SK-N-SH treated with all-trans-retinoic acid at 6 μM for 48 hours (cell line): ENCODE results near the gene TMSB15C.

Experiments used
- ATAC-seq: fragments of 200-7000 bp; cut with Tn5 transposase; 3 replicates; pipeline ENCODE4 v1.9.1; 2020; ENCODE audit warnings: mild to moderate bottlenecking, moderate library complexity
- ARNTL ChIP-seq: fragments of 450-650 bp; formaldehyde crosslinking; IDR thresholded peaks from 2 replicates; pipeline ENCODE4 v1.5.0; 2020; ENCODE audit warnings: low read depth, mild to moderate bottlenecking, moderate library complexity, borderline replicate concordance
- BACH2 ChIP-seq: fragments of 250-450 bp; sonication (Bioruptor Pico); IDR thresholded peaks from 2 replicates; pipeline ENCODE4 v1.9.0; 2021; ENCODE audit warnings: mild to moderate bottlenecking, borderline replicate concordance
- CREB5 ChIP-seq: fragments of 250-450 bp; sonication (Bioruptor Pico); IDR thresholded peaks from 2 replicates; pipeline ENCODE4 v1.5.1; 2020; ENCODE audit warnings: low read depth, mild to moderate bottlenecking, moderate library complexity
- ESRRG ChIP-seq: fragments of 250-450 bp; sonication (Bioruptor Pico); IDR thresholded peaks from 2 replicates; pipeline ENCODE4 v1.6.1; 2021; ENCODE audit warnings: mild to moderate bottlenecking
- GLIS3 ChIP-seq: fragments of 250-450 bp; sonication (Bioruptor Pico); IDR thresholded peaks from 2 replicates; pipeline ENCODE4 v1.5.0; 2020; ENCODE audit warnings: mild to moderate bottlenecking, moderate library complexity
- ISL1 ChIP-seq: fragments of 250-450 bp; sonication (Bioruptor Pico); IDR thresholded peaks from 2 replicates; pipeline ENCODE4 v2.1.2; 2022; ENCODE audit warnings: mild to moderate bottlenecking, moderate library complexity
- OSR1 ChIP-seq: fragments of 250-450 bp; sonication (Bioruptor Pico); IDR thresholded peaks from 2 replicates; pipeline ENCODE4 v1.8.0; 2022; ENCODE audit warnings: moderate library complexity, mild to moderate bottlenecking, inconsistent platforms
- PATZ1 ChIP-seq: fragments of 250-450 bp; sonication (Bioruptor Pico); IDR thresholded peaks from 2 replicates; pipeline ENCODE4 v1.8.0; 2020; ENCODE audit warnings: mild to moderate bottlenecking, moderate library complexity, borderline replicate concordance
- PPARA ChIP-seq: fragments of 250-450 bp; sonication (Bioruptor Pico); IDR thresholded peaks from 2 replicates; pipeline ENCODE4 v1.5.0; 2020; ENCODE audit warnings: mild to moderate bottlenecking, borderline replicate concordance
- RARB ChIP-seq: fragments of 250-450 bp; sonication (Bioruptor Pico); IDR thresholded peaks from 2 replicates; pipeline ENCODE4 v1.8.0; 2021; ENCODE audit warnings: mild to moderate bottlenecking, moderate library complexity
- SNAI2 ChIP-seq: fragments of 250-450 bp; sonication (Bioruptor Pico); IDR thresholded peaks from 2 replicates; pipeline ENCODE4 v1.5.0; 2020; ENCODE audit warnings: mild to moderate bottlenecking, moderate library complexity
- TCF4 ChIP-seq: fragments of 250-450 bp; sonication (Bioruptor Pico); IDR thresholded peaks from 2 replicates; pipeline ENCODE4 v1.8.0; 2021; ENCODE audit warnings: mild to moderate bottlenecking, moderate library complexity, borderline replicate concordance
- TOX ChIP-seq: fragments of 250-450 bp; sonication (Bioruptor Pico); IDR thresholded peaks from 2 replicates; pipeline ENCODE4 v1.8.0; 2021; ENCODE audit warnings: mild to moderate bottlenecking, moderate library complexity, borderline replicate concordance
- ZC3H10 ChIP-seq: fragments of 250-450 bp; sonication (Bioruptor Pico); IDR thresholded peaks from 2 replicates; pipeline ENCODE4 v1.5.1; 2021; ENCODE audit warnings: mild to moderate bottlenecking, moderate library complexity
- ZFP3 ChIP-seq: fragments of 250-450 bp; sonication (Bioruptor Pico); IDR thresholded peaks from 2 replicates; pipeline ENCODE4 v1.5.0; 2020; ENCODE audit warnings: mild to moderate bottlenecking, moderate library complexity
- ZFP30 ChIP-seq: fragments of 450-650 bp; formaldehyde crosslinking; IDR thresholded peaks from 2 replicates; pipeline ENCODE4 v1.5.0; 2022; ENCODE audit warnings: mild to moderate bottlenecking, moderate library complexity
- ZNF565 ChIP-seq: fragments of 450-650 bp; formaldehyde crosslinking; conservative IDR thresholded peaks from 2 replicates; pipeline ENCODE4 v1.5.0; 2020; ENCODE audit warnings: low read depth, mild to moderate bottlenecking, moderate library complexity
- ZNF70 ChIP-seq: fragments of 450-650 bp; formaldehyde crosslinking; IDR thresholded peaks from 2 replicates; pipeline ENCODE4 v1.5.0; 2020; ENCODE audit warnings: mild to moderate bottlenecking, moderate library complexity
- ZNF8 ChIP-seq: fragments of 450-650 bp; formaldehyde crosslinking; IDR thresholded peaks from 2 replicates; pipeline ENCODE4 v1.5.0; 2020; ENCODE audit warnings: mild to moderate bottlenecking, moderate library complexity
- TF ChIP-seq, protein P1 (sequence below): fragments of 250-450 bp; sonication (Bioruptor Pico); IDR thresholded peaks from 2 replicates; pipeline ENCODE4 v1.8.0; 2021; ENCODE audit warnings: low read depth, mild to moderate bottlenecking, moderate library complexity, borderline replicate concordance
- TF ChIP-seq, protein P2 (sequence below): fragments of 250-450 bp; sonication (Bioruptor Pico); IDR thresholded peaks from 2 replicates; pipeline ENCODE4 v1.5.0; 2020; ENCODE audit warnings: mild to moderate bottlenecking, moderate library complexity

The TMSB15C gene

DNA sequence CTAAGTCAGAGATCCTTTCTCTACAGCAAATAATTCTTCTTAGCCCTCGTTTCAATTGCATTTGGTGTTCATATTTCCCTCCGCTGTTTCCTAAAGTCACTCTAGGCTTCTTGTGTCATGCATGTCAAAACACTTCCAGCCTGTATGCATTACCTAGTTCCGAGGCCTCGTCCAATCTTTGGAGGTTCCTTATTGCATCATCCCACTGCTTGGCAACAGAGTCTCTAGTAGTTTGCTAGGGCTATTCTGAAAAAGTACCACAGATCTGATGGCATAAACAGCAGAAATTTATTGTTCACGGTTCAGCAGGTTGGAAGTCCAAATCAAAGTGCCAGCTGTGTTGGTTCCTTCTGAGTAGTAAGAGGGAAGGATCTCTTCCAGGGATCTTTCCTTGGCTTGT lies 30.4 kb downstream of the TMSB15C start:
- ATAC-seq: no peak

DNA sequence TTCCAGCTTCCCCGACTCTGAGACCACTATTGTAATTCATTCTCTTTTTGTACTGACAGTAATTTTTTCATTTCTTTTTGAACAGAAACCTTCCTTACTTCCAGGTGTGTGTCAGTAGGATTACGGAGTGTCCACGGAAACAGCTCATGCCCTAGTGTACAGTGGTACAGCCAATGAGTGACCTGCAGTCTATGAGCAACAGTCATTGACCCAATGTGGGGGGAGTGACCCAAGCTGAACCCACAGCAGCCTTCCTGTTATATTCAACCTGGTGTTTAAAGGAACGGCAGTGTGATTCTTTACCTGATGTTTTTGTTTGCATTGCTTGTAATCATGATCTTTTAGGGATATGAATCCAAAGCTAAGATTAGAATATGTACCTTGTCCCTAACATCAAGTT lies 35.0 kb downstream of the TMSB15C start:
- ATAC-seq: no peak
- TF ChIP-seq PATZ1 (no peak), ZNF70 (no peak), ZNF8 (CRISPR knock-in tag) (no peak), TCF4 (no peak), ZFP30 (CRISPR knock-in tag) (no peak), ESRRG (CRISPR knock-in tag) (no peak), ZFP3 (CRISPR knock-in tag) (no peak), ZNF565 (CRISPR knock-in tag) (no peak), OSR1 (no peak), ZC3H10 (no peak), TOX (CRISPR knock-in tag) (no peak), CREB5 (CRISPR knock-in tag) (no peak), RARB (CRISPR knock-in tag) (no peak)
- TF ChIP-seq, protein P1, sequence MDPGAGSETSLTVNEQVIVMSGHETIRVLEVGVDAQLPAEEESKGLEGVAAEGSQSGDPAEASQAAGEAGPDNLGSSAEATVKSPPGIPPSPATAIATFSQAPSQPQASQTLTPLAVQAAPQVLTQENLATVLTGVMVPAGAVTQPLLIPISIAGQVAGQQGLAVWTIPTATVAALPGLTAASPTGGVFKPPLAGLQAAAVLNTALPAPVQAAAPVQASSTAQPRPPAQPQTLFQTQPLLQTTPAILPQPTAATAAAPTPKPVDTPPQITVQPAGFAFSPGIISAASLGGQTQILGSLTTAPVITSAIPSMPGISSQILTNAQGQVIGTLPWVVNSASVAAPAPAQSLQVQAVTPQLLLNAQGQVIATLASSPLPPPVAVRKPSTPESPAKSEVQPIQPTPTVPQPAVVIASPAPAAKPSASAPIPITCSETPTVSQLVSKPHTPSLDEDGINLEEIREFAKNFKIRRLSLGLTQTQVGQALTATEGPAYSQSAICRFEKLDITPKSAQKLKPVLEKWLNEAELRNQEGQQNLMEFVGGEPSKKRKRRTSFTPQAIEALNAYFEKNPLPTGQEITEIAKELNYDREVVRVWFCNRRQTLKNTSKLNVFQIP (CRISPR knock-in tag): no peak

More for the DNA sequence above, 30.4 kb downstream of the TMSB15C start:
- TF ChIP-seq PATZ1 (no peak), PPARA (no peak), ISL1 (CRISPR knock-in tag) (no peak), TCF4 (no peak), ZNF70 (no peak), ZC3H10 (no peak), ZNF8 (CRISPR knock-in tag) (no peak), ZFP3 (CRISPR knock-in tag) (no peak), GLIS3 (CRISPR knock-in tag) (no peak), ARNTL (CRISPR knock-in tag) (no peak), RARB (CRISPR knock-in tag) (no peak), ZNF565 (CRISPR knock-in tag) (no peak), SNAI2 (CRISPR knock-in tag) (no peak), ZFP30 (CRISPR knock-in tag) (no peak), ESRRG (CRISPR knock-in tag) (no peak), BACH2 (no peak), OSR1 (no peak)
- TF ChIP-seq, protein P1 (CRISPR knock-in tag): no peak
- TF ChIP-seq, protein P2, sequence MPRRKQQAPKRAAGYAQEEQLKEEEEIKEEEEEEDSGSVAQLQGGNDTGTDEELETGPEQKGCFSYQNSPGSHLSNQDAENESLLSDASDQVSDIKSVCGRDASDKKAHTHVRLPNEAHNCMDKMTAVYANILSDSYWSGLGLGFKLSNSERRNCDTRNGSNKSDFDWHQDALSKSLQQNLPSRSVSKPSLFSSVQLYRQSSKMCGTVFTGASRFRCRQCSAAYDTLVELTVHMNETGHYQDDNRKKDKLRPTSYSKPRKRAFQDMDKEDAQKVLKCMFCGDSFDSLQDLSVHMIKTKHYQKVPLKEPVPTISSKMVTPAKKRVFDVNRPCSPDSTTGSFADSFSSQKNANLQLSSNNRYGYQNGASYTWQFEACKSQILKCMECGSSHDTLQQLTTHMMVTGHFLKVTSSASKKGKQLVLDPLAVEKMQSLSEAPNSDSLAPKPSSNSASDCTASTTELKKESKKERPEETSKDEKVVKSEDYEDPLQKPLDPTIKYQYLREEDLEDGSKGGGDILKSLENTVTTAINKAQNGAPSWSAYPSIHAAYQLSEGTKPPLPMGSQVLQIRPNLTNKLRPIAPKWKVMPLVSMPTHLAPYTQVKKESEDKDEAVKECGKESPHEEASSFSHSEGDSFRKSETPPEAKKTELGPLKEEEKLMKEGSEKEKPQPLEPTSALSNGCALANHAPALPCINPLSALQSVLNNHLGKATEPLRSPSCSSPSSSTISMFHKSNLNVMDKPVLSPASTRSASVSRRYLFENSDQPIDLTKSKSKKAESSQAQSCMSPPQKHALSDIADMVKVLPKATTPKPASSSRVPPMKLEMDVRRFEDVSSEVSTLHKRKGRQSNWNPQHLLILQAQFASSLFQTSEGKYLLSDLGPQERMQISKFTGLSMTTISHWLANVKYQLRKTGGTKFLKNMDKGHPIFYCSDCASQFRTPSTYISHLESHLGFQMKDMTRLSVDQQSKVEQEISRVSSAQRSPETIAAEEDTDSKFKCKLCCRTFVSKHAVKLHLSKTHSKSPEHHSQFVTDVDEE (CRISPR knock-in tag): no peak
